Measurements from ENCODE around the gene NSRP1.
"Not testable (repeated sequence)": the region's sequence is repeated elsewhere in the genome, so short reads cannot be mapped to it uniquely, and the experiment has no call there.

NSRP1 gene

GRCh38 chr17:30200106-30200505 lies 83.5 kb downstream of the NSRP1 start:
- Histone ChIP-seq H3K36me3 (no peaks in the 10 kb centered on the region), H3K27me3 (ENCODE audit: insufficient read depth, low read depth, severe bottlenecking) (no peaks in the 10 kb centered on the region), H3K4me3 (ENCODE audit: low read depth, low read length) (no peak overlapping the region), H3K9me3 (ENCODE audit: severe bottlenecking) (no peaks in the 10 kb centered on the region), H3K27ac (no peak overlapping the region)
- DNase-seq = no peak
- TF ChIP-seq CTCF (IDR thresholded peaks at IDR 0.05; ENCODE audit: low read depth, low read length) = no peak

- H3K36me3 ChIP-seq; H3K4me3 ChIP-seq (ENCODE audit: low read depth, low read length); H3K9me3 ChIP-seq (ENCODE audit: severe bottlenecking); DNase-seq; H3K27me3 ChIP-seq (ENCODE audit: insufficient read depth, low read depth, severe bottlenecking); H3K27ac ChIP-seq: not testable (repeated sequence)
Observed at GRCh38 chr17:30200656-30201055, 84.0 kb downstream of the NSRP1 start.

GRCh38 chr17:30203471-30203981 lies 86.9 kb downstream of the NSRP1 start:
- Histone ChIP-seq H3K27ac (no peak overlapping the region), H3K36me3 (no peaks in the 10 kb centered on the region), H3K27me3 (ENCODE audit: insufficient read depth, low read depth, severe bottlenecking) (no peaks in the 10 kb centered on the region), H3K9me3 (ENCODE audit: severe bottlenecking) (no peaks in the 10 kb centered on the region), H3K4me3 (ENCODE audit: low read depth, low read length) (no peak overlapping the region)
- peak; percentile 24; the same call in 1 of the 2 replicates for TF ChIP-seq CTCF (IDR thresholded peaks at IDR 0.05; ENCODE audit: low read depth, low read length)
- no peak for DNase-seq

- H3K27ac ChIP-seq = no peak overlapping the region
- no peak overlapping the region for H3K4me3 ChIP-seq (ENCODE audit: low read depth, low read length)
- no peaks in the 10 kb centered on the region for H3K9me3 ChIP-seq (ENCODE audit: severe bottlenecking)
Observed at GRCh38 chr17:30207655-30208054, 91.0 kb downstream of the NSRP1 start.

GRCh38 chr17:30208214-30208613 lies 91.6 kb downstream of the NSRP1 start:
- H3K36me3 ChIP-seq = no peaks in the 10 kb centered on the region
- no peaks in the 10 kb centered on the region for H3K9me3 ChIP-seq (ENCODE audit: severe bottlenecking)
- no peak for DNase-seq
- H3K4me3 ChIP-seq (ENCODE audit: low read depth, low read length) = no peak overlapping the region
- no peak for TF ChIP-seq CTCF (IDR thresholded peaks at IDR 0.05; ENCODE audit: low read depth, low read length)
- no peak overlapping the region for H3K27ac ChIP-seq
- H3K27me3 ChIP-seq (ENCODE audit: insufficient read depth, low read depth, severe bottlenecking) = no peaks in the 10 kb centered on the region

More at GRCh38 chr17:30207655-30208054, 91.0 kb downstream of the NSRP1 start:
- no peak for TF ChIP-seq CTCF (IDR thresholded peaks at IDR 0.05; ENCODE audit: low read depth, low read length)
- DNase-seq = no peak
- H3K36me3 ChIP-seq = no peaks in the 10 kb centered on the region
- H3K27me3 ChIP-seq (ENCODE audit: insufficient read depth, low read depth, severe bottlenecking) = no peaks in the 10 kb centered on the region

- Histone ChIP-seq H3K27me3 (ENCODE audit: insufficient read depth, low read depth, severe bottlenecking) (no peaks in the 10 kb centered on the region), H3K36me3 (no peaks in the 10 kb centered on the region), H3K27ac (no peak overlapping the region), H3K9me3 (ENCODE audit: severe bottlenecking) (no peaks in the 10 kb centered on the region), H3K4me3 (ENCODE audit: low read depth, low read length) (no peak overlapping the region)
- no peak for TF ChIP-seq CTCF (IDR thresholded peaks at IDR 0.05; ENCODE audit: low read depth, low read length)
- DNase-seq = no peak
Observed at GRCh38 chr17:30209930-30210329, 93.3 kb downstream of the NSRP1 start.
